ENCODE results near the gene MRPS34.
"Not testable (repeated sequence)": the region's sequence is repeated elsewhere in the genome, so short reads cannot be mapped to it uniquely, and the experiment has no call there.

The MRPS34 gene

DNA sequence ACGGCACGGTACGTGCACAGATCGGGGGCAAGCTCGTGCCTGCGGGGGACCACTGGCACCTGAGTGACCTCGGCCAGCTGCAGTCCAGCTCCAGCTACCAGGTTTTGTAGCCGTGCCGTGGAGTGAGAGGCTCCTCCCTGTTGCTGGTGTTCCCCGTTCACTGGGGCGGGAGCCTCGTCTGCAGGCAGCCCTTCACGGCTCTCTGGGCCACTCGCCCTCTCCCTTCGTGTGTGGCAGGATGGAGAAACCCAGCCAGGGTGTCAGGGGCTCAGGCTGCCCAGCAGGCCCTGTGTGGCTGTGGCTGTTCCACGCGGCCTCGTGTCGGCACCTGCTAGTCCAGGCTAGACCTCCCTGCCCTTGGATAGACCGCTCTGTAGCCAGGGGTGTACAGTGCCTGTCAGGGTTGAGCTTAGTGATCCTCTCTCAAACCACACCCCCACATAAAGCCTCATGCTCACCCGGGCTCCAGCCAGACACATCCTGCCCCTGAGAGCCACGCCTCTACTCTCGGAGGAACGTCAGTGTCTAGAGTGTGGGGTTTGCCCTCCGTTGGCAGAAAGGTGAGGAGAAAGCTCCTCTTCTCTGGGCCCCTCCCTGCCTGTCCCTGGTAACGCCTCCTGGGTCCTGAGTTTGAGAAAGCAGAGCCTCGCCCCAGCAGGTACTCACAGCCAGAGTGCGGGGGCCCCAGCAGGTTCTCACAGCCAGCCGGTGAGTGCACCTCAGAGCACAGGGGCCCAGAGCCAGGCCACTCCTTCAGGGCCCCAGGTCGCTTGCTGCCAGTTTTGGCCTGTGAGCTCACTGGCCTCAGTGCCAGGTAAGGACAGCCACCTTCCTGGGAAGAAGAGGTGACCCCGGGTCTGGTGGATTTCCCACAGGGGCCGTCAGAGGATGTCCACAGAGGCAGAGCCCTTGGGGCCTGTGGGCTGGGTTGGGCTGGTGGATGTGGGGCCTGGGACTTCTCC, 29.3 kb downstream of the MRPS34 start:
- in situ Hi-C loops (cut with HindIII; ENCODE audit: low pct_ligation_motif_present, low pct_unique_long_range_greater_than_20kb, low sequenced_read_pairs): no loop called here
- no peak for DNase-seq

DNA sequence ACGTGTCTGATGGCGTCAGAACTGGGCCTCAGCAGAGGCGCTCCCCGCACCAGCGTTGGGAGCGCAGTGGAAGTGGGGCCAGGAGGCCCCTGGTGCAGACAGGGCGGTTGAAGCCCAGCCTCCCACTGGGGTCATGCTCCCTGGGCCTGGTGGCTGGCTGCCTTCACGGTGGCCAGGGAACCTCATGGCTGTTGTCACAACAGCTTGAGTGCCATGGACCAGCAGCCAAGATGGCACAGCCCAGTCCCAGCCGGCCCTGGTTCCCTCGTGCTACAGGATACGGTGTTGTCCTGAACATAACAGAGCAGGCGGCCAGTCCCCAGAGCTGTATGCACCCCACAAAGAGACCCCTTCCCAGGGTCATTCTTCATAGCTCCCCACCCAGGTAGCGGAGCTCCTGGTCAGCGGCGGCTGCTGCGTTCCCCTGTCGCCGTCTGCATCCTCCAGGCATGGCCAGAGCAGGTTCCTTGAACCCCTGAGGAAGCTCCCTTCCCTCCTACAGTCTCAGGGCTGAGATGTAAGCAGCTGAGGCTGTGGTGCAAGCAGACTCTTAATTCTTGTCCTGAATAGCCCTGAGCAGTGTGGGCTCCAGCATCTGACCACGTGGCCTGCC, 31.3 kb downstream of the MRPS34 start:
- in situ Hi-C loops (cut with HindIII; ENCODE audit: low pct_ligation_motif_present, low pct_unique_long_range_greater_than_20kb, low sequenced_read_pairs): no loop called here
- no peak for DNase-seq

DNA sequence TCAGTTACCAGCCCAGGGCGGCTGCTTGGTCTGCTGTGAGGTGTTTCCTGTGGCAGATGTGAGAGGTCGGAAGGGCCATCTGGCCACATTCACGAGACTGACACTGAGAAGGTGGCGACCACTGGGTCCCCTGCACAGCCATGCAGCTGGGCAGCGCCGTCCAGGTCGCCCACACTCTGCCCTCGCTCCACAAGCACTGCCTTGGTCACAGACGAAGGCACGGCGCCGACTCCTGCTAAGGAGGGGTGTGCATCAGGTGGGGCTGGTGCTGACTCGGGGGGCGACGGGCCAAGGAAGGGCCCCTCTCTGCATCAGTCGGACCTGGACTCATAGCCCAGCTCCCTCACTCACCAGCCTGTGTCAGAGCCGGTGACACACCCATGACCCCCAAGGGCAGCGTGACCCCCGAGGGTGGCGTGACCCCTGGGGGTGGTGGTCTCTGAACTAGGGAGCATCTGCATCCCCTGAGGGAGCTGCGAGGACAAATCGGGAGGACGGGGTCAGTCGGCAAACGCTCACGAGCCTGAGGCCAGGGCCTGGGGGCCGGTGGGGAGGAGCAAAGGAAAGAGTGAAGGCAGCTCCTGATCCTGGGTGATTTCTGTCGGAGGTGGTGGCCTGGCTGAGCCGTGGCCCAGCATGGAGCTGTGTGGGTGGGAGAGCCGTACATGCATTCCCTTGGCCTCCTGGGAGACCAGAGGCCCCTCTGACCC, 32.0 kb downstream of the MRPS34 start:
- no peak for DNase-seq
- in situ Hi-C loops (cut with HindIII; ENCODE audit: low pct_ligation_motif_present, low pct_unique_long_range_greater_than_20kb, low sequenced_read_pairs): no loop called here

DNA sequence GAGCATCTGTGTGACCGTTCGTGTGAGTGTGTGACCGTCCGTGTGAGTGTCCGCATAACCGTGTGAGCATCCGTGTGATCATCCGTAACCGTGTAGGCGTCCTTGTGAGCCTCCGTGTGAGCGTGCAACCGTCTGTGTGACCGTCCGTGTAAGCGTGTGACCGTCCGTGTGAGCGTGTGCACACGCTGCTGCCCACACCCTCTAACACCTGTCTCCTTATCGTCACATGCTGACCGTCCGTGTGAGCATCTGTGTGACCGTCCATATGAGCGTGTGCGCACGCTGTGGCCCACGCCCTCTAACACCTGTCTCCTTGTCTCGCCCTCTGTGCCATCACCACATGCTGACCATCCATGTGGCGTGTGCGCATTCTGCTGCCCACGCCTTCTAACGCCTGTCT, 32.7 kb downstream of the MRPS34 start:
- in situ Hi-C loops (cut with HindIII; ENCODE audit: low pct_ligation_motif_present, low pct_unique_long_range_greater_than_20kb, low sequenced_read_pairs): no loop called here
- no peak for DNase-seq

DNA sequence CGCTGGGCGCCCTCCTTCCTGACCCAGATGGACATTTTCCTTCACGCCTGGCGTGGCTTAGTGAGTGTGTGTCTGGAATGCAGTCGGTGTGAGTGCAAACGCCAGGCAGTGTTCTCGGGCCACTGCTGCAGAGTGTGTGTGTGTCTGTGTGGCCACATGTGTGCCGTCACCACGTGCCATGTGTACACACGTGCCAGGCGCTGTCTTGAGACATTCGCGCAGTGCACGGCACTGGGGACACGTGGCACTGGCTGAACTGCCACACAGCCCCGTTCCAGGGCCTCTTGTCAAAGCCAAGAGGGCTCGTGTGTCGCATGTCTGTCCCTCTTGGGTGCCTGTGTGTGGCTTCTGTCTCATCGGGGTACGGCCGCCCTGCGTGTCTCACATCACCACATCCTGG, 38.1 kb downstream of the MRPS34 start:
- in situ Hi-C loops (cut with HindIII; ENCODE audit: low pct_ligation_motif_present, low pct_unique_long_range_greater_than_20kb, low sequenced_read_pairs): no loop called here
- no peak for DNase-seq

DNA sequence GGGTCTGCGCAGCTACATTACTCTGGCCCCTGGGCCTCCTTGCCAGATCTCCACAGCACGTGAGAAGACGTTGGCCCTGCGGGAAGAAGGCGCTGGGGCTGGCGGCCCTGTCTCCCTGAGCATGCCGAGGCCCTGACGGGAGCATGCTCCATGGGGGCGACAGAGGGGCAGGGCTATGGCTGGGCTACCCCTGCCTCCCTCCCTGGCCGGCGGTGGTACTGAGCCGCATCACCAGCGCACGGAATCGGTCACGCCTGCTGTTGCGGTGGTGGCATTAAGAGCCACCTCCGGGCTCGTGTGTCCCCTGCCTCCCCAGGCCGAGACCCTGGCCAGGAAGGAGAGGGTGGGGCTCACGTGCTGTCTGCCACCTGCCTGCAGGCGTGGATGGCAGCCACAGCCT, 38.8 kb downstream of the MRPS34 start:
- in situ Hi-C loops (cut with HindIII; ENCODE audit: low pct_ligation_motif_present, low pct_unique_long_range_greater_than_20kb, low sequenced_read_pairs): no loop called here
- DNase-seq: no peak

DNA sequence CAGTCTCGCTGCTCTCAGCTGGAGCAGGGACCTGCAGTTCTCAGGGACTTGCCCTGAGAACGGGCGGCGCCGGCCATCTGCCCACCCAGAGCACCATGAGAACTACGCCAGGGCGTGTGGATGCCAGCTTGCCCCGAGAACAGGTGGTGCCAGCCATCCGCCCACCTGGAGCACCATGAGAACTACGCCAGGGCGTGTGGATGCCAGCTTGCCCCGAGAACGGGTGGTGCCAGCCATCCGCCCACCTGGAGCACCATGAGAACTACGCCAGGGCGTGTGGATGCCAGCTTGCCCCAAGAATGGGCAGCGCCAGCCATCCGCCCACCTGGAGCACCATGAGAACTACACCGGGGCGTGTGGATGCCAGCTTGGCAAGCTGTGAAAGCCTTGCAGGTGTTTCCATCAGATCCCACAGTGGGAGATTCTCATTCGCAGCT, 40.4 kb downstream of the MRPS34 start:
- DNase-seq; in situ Hi-C loops (cut with HindIII; ENCODE audit: low pct_ligation_motif_present, low pct_unique_long_range_greater_than_20kb, low sequenced_read_pairs): not testable (repeated sequence)

DNA sequence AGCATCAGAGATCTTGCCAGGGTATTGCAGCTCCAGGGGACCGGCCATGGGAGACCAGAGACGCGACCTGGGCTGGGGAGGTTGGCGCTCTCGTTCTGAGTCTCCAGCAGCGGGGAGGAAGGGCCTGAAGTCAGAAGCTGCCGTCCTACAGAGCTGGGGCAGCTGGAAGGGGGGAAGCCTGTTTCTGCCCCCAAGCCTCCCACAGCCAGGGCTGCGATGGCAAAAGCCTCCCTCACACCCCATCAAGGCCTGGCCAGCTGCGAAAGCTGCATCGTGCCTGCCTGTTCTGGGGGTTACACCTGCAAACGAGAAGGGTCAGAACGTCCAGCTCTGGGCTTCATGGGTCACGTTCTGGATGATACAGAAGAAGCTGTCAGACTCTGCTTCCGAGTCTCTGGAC, 40.9 kb downstream of the MRPS34 start:
- DNase-seq: no peak
- in situ Hi-C loops (cut with HindIII; ENCODE audit: low pct_ligation_motif_present, low pct_unique_long_range_greater_than_20kb, low sequenced_read_pairs): no loop called here

DNA sequence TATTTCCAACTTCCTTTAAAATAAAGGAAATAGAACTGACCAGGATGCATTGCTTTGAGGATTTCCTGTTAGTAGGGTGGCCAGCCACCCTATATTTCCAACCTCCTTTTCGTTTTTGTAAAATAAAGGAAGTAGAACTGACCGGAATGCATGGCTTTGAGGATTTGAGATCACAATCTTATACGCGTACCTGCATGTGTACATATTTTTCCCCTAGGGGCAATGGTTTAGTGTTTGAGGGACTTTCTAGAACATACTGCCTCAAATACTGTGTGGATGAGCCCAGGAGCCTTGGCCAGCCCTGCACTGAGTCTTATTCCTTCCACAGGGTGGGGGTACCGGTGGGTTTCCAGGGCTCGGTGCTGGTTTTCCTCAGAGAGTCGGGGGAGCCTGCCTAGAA, 41.3 kb downstream of the MRPS34 start:
- no peak for DNase-seq
- in situ Hi-C loops (cut with HindIII; ENCODE audit: low pct_ligation_motif_present, low pct_unique_long_range_greater_than_20kb, low sequenced_read_pairs): no loop called here

DNA sequence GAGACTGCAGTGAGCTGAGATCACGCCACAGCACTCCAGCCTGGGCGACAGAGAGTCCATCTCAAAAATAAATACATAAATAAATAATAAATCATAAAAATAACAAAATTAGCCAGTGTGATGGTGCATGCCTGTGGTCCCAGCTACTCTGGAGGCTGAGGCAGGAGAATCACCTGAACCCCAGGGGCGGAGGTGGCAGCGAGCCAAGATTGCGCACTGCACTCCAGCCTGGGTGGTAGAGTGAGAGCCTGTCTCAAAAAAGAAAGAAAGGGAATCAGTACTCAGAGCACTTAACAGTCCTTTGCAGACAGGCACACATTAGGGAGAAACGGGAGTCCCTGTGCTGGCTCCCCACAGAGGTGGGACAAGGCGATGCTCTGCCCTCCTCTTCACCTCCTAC, 41.9 kb downstream of the MRPS34 start:
- in situ Hi-C loops (cut with HindIII; ENCODE audit: low pct_ligation_motif_present, low pct_unique_long_range_greater_than_20kb, low sequenced_read_pairs): no loop called here
- DNase-seq: no peak

DNA sequence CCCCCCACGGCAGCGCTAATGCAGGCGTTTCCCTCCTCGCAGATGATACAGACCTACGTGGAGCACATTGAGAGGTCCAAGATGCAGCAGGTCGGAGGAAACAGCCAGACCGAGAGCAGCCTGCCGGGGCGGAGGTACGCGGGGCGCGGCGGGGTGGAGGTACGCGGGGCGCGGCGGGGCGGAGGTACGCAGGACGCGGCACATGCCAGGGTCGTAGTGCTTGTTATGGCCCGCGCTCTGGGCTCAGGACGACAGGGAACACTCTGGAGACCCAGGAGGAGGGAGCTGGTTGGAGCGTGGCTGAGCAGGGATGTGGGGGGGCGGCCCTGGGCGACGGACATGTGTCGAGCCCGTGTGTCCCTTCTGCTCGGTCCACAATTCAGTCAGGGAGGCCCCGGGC, 43.5 kb downstream of the MRPS34 start:
- in situ Hi-C loops (cut with HindIII; ENCODE audit: low pct_ligation_motif_present, low pct_unique_long_range_greater_than_20kb, low sequenced_read_pairs): no loop called here
- DNase-seq: no peak

DNA sequence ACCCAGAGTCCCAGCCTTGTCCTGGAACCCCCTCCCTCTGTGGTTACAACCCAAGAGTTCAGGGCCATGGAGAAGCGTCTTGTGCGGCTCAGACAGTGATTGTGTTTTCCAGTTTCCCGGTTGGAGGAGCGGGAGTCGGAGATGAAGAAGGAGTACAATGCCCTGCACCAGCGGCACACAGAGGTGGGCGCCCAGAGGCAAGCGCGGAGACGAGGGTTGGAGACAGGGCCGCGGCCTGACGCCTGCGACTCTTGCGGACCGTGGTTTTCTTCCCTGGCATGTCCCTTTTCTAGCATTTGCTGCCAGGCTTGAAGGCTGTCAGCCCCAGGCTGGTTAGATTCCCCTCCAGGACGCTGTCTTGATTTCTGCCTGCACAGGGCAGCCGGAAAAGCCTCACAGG, 43.9 kb downstream of the MRPS34 start:
- in situ Hi-C loops (cut with HindIII; ENCODE audit: low pct_ligation_motif_present, low pct_unique_long_range_greater_than_20kb, low sequenced_read_pairs): no loop called here
- no peak for DNase-seq

DNA sequence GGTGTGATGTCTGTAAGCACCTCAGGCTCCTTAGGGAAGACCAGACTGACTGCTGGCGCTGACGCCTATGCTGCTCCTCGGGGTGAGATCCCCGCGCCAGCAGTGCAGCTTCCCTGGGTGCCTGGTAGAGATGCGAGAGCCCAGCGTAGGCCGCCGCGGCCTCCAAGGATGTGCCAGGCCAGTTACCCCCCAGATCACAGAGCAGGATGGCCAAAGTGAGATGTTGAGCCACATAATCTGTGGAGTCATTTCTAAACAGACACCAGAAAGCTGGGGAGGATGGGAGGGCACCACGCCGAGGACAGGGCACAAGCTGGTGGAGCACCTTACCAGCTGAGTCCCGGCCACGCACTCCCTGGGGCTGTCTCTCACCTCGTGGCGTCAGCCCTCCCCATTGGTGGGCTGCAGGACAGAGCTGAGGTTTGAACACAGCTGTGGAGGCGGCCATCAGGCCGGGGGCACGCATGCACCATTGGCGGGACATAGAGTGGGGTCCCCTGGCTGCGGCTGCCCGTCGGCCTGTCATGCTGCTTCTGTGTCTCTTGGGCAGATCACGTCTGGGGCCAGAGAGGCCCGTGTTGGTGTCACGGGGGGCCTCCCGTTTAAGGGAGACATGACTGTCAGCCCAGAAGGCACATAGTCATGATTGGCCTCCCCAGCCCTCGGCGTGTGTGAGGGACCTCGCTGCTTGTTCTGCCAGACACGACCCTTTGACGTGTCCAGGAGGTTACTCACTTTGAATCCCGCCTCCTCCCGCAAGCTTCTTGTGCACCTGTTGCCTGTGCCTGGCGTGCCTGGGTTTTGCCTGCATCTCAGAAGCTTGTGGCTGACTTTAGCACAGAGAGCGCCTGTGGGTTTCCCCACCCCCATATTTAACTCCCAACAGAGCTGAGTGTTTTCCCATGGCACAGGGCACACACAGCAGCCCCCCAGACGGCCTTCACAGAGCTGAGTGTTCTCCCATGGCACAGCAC, 45.0 kb downstream of the MRPS34 start:
- DNase-seq: no peak
- in situ Hi-C loops (cut with HindIII; ENCODE audit: low pct_ligation_motif_present, low pct_unique_long_range_greater_than_20kb, low sequenced_read_pairs): no loop called here

DNA sequence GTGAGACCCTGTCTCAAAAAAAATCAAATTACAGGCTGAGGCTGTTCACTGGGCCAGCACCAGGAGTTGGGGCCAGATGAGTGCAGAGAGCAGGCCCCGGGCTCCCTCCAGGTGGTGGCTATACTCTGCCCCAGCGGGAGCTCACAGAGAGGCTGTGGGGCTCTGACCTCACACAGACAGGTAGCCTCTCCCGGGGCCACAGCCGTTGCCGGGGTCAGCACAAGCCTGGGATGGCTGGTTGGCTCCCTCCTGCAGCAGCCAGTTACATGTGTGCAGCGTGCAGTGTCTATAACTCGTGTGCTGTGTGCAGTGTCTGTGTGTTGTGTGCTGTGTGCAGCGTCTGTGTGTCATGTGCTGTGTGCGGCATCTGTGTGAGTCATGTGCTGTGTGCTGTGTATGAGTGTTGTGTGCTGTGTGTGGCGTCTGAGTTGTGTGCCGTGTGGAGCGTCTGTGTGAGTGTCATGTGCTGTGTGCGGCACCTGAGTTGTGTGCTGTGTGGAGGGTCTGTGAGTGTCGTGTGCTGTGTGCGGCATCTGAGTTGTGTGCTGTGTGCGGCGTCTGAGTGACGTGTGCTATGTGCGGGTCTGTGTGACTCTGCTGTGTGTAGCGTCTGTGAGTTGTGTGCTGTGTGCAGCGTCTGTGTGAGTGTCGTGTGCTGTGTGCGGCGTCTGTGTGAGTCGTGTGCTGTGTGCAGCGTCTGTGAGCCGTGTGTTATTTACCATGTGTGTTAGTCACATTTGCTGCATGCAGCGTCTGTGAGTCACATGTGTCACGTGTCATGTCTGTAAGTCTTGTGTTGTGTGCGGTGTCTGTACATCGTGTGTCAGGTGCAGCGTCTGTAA, 46.1 kb downstream of the MRPS34 start:
- no peak for DNase-seq
- in situ Hi-C loops (cut with HindIII; ENCODE audit: low pct_ligation_motif_present, low pct_unique_long_range_greater_than_20kb, low sequenced_read_pairs): no loop called here

DNA sequence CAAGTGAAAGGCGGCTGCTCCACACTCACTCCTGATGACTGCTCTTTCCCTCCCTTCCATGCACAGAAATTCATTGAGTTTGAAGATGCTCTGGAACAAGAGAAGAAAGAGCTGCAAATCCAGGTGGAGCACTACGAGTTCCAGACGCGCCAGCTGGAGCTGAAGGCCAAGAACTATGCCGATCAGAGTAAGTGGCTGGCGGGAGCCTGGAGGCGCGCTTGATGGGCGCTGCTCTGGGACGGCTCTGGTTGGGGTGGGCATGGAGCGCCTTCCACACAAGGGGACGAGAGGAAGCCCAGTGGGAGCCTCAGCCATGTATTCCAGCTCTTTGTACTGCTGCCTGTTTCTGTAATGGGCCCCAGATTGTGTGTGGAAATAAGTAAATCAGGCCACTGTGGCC, 48.4 kb downstream of the MRPS34 start:
- in situ Hi-C loops (cut with HindIII; ENCODE audit: low pct_ligation_motif_present, low pct_unique_long_range_greater_than_20kb, low sequenced_read_pairs): no loop called here
- DNase-seq: no peak

DNA sequence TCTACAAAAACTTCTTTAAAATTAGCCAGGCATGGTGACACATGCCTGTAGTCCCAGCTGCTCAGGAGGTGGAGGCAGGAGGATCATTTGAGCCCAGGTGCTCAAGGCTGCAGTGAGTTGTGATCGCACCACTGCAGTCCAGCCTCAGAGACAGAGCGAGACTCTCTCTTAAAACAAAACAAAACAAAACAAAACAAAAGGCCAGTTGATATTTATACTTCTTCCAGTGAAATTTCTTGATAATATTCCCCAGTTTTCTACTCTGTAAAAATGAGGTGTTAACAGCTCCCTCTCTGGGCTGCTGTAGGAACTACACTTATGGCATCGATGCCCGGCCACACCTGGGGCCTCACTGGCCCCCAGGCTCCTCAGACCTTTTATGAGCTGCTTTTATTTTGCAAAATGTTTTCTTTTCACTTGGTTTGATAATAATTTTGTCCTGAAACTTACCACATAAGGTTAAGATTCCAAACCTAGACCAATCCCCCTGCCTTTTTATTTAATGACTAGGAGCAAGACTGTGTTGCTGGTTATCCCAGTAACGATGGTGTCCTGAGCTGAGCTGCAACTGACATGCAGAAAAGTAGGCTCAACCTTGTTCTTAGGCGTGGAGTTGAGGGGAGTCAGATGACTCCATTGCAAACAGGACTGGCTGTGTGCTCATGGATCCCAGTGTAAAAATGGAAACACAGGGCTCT, 49.3 kb downstream of the MRPS34 start:
- in situ Hi-C loops (cut with HindIII; ENCODE audit: low pct_ligation_motif_present, low pct_unique_long_range_greater_than_20kb, low sequenced_read_pairs): no loop called here

More for the DNA sequence above, 49.3 kb downstream of the MRPS34 start:
- peak; percentile 71 for DNase-seq
